Urothelium cell line (cell line): ENCODE results near the gene MEGF6.

Experiments used
- DNase-seq: peaks from one replicate; pipeline ENCODE4 v3.0.0; 2011; ENCODE audit warnings: low spot score, mixed read lengths
- FAIRE-seq: peaks from 2 replicates; lab custom pipeline; 2011; peaks lifted over from hg19 to GRCh38; lab: Jason Lieb, UNC

The MEGF6 gene

GRCh38 chr1:3527774-3528173, 83.5 kb downstream of the MEGF6 start:
- DNase-seq: no peak
- FAIRE-seq: no peak

- FAIRE-seq: no peak
- DNase-seq: no peak
Observed at GRCh38 chr1:3525551-3526482, 85.5 kb downstream of the MEGF6 start.

- DNase-seq (no peak), FAIRE-seq (no peak)
Observed at GRCh38 chr1:3524556-3525203, 86.6 kb downstream of the MEGF6 start.

GRCh38 chr1:3523980-3524379, 87.3 kb downstream of the MEGF6 start:
- DNase-seq: no peak
- no peak for FAIRE-seq

GRCh38 chr1:3522564-3523265, 88.6 kb downstream of the MEGF6 start:
- DNase-seq: no peak
- FAIRE-seq: no peak

- no peak for DNase-seq
- no peak for FAIRE-seq
Observed at GRCh38 chr1:3522112-3522511, 89.2 kb downstream of the MEGF6 start.

- DNase-seq (no peak), FAIRE-seq (no peak)
Observed at GRCh38 chr1:3521426-3521825, 89.9 kb downstream of the MEGF6 start.

GRCh38 chr1:3520419-3521378, 90.6 kb downstream of the MEGF6 start:
- no peak for FAIRE-seq
- DNase-seq: no peak

- FAIRE-seq (no peak), DNase-seq (no peak)
Observed at GRCh38 chr1:3519301-3519885, 91.9 kb downstream of the MEGF6 start.

- FAIRE-seq: no peak
- no peak for DNase-seq
Observed at GRCh38 chr1:3518756-3519155, 92.6 kb downstream of the MEGF6 start.

- DNase-seq: no peak
Observed at GRCh38 chr1:3518256-3518655, 93.1 kb downstream of the MEGF6 start.

GRCh38 chr1:3516911-3517675, 94.2 kb downstream of the MEGF6 start:
- DNase-seq: no peak
- FAIRE-seq: no peak

More at GRCh38 chr1:3518256-3518655, 93.1 kb downstream of the MEGF6 start:
- FAIRE-seq: no peak

GRCh38 chr1:3516481-3516869, 94.8 kb downstream of the MEGF6 start:
- DNase-seq (no peak), FAIRE-seq (no peak)

GRCh38 chr1:3515774-3516480, 95.4 kb downstream of the MEGF6 start:
- FAIRE-seq (no peak), DNase-seq (peak; percentile 77)

GRCh38 chr1:3515272-3515671, 96.0 kb downstream of the MEGF6 start:
- FAIRE-seq (no peak), DNase-seq (no peak)

GRCh38 chr1:3514404-3514803, 96.9 kb downstream of the MEGF6 start:
- no peak for DNase-seq
- no peak for FAIRE-seq

GRCh38 chr1:3511856-3512255, 99.5 kb downstream of the MEGF6 start:
- DNase-seq (no peak), FAIRE-seq (no peak)

GRCh38 chr1:3511306-3511705, 100.0 kb downstream of the MEGF6 start:
- FAIRE-seq (no peak), DNase-seq (no peak)

- no peak for FAIRE-seq
- no peak for DNase-seq
Observed at GRCh38 chr1:3510956-3511250, 100.4 kb downstream of the MEGF6 start.
